ENCODE measurements around the gene MYRF. TPM values are rescaled to one million over a fixed set of nuclear protein-coding genes. Genes with fewer than 3 reads are reported as not detected.

The MYRF gene
- total RNA-seq, 1 experiment from 2014 or later: 5.1 TPM

DNA sequence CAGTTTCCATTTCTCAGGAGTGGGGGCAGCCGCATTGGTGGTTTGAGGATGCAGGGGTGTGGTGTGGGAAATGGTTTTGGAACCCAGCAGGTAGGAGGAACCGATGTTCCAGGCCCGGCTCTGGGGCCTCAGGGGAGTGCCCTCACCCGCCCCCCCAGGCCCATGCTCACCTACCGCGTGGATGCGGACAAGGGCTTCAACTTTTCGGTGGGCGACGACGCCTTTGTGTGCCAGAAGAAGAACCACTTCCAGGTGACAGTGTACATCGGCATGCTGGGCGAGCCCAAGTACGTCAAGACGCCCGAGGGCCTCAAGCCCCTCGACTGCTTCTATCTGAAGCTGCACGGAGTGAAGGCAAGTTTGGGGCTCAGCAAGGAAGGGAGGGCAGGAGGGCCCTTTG is 21.4 kb downstream of the MYRF start:
- Histone ChIP-seq H3K9ac (ENCODE audit: low read length) (no peak overlapping the region), H3F3A (ENCODE audit: low read length, unreplicated experiment) (no peaks in the 10 kb centered on the region), H3K4me2 (ENCODE audit: low read length) (no peak overlapping the region), H3K4me3 (ENCODE audit: low read length) (no peak overlapping the region), H3K4me1 (ENCODE audit: insufficient read depth, low read length) (no peaks in the 10 kb centered on the region), H3K9me2 (replicated peaks; ENCODE audit: low read length) (no peaks in the 10 kb centered on the region), H3K79me2 (ENCODE audit: low read length) (no peaks in the 10 kb centered on the region), H3K27me3 (ENCODE audit: low read length) (no peaks in the 10 kb centered on the region), H2AFZ (ENCODE audit: low read length) (no peak overlapping the region), H3K36me3 (ENCODE audit: low read depth, low read length) (no peaks in the 10 kb centered on the region), H3K9me3 (ENCODE audit: low read length) (no peaks in the 10 kb centered on the region), H4K20me1 (ENCODE audit: low read length) (no peaks in the 10 kb centered on the region), H3K27ac (ENCODE audit: low read length) (no peak overlapping the region)
- BruUV-seq (replicated peaks): no TSS peak
- no peak for TF ChIP-seq EZH2 (IDR thresholded peaks at IDR 0.05; ENCODE audit: low read length, unreplicated experiment)
- no peak for TF ChIP-seq EZH2phosphoT487 (IDR thresholded peaks at IDR 0.05; ENCODE audit: borderline replicate concordance, low read length)
- TF ChIP-seq, protein P1, sequence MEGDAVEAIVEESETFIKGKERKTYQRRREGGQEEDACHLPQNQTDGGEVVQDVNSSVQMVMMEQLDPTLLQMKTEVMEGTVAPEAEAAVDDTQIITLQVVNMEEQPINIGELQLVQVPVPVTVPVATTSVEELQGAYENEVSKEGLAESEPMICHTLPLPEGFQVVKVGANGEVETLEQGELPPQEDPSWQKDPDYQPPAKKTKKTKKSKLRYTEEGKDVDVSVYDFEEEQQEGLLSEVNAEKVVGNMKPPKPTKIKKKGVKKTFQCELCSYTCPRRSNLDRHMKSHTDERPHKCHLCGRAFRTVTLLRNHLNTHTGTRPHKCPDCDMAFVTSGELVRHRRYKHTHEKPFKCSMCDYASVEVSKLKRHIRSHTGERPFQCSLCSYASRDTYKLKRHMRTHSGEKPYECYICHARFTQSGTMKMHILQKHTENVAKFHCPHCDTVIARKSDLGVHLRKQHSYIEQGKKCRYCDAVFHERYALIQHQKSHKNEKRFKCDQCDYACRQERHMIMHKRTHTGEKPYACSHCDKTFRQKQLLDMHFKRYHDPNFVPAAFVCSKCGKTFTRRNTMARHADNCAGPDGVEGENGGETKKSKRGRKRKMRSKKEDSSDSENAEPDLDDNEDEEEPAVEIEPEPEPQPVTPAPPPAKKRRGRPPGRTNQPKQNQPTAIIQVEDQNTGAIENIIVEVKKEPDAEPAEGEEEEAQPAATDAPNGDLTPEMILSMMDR (conservative IDR thresholded peaks at IDR 0.05; ENCODE audit: low read depth, low read length): no peak
- CTCF ChIA-PET: no interaction called here
- DNase-seq (no peak), ATAC-seq (no peak)
- intact Hi-C loops (cut with micrococcal nuclease): no loop called here
- POLR2A ChIA-PET (ENCODE audit: unreplicated experiment): no interaction called here

DNA sequence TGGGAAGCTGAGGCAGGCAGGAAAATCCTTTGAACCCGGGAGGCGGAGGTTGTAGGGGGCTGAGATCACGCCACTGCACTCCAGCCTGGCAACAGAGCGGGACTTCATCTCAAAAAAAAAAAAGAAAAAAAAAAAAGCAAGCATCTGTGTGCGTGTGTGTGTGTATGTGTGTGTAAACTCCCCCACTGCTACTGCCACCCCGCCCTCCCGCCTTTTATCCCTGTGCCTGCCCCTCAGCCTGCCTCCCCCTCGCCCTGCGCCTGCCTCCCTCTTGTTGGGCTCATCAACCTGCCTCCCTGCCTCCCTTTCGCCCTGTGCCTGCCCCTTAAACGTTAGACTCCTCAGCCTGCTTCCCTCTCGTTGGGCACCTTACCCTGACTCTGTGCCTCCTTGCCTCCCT is 22.0 kb downstream of the MYRF start:
- H3K79me2 ChIP-seq (ENCODE audit: low read length): no peaks in the 10 kb centered on the region
- no peak overlapping the region for H3K4me2 ChIP-seq (ENCODE audit: low read length)
- TF ChIP-seq, protein P1 (conservative IDR thresholded peaks at IDR 0.05; ENCODE audit: low read depth, low read length): no peak
- TF ChIP-seq EZH2phosphoT487 (IDR thresholded peaks at IDR 0.05; ENCODE audit: borderline replicate concordance, low read length): no peak
- TF ChIP-seq EZH2 (IDR thresholded peaks at IDR 0.05; ENCODE audit: low read length, unreplicated experiment): no peak
- intact Hi-C loops (cut with micrococcal nuclease): no loop called here
- no peaks in the 10 kb centered on the region for H3K4me1 ChIP-seq (ENCODE audit: insufficient read depth, low read length)
- no TSS peak for BruUV-seq (replicated peaks)
- H3K9me3 ChIP-seq (ENCODE audit: low read length): no peaks in the 10 kb centered on the region
- H2AFZ ChIP-seq (ENCODE audit: low read length): no peak overlapping the region
- ATAC-seq (no peak), DNase-seq (no peak)
- CTCF ChIA-PET: no interaction called here
- no peak overlapping the region for H3K9ac ChIP-seq (ENCODE audit: low read length)
- H4K20me1 ChIP-seq (ENCODE audit: low read length): no peaks in the 10 kb centered on the region
- no peaks in the 10 kb centered on the region for H3K9me2 ChIP-seq (replicated peaks; ENCODE audit: low read length)
- H3K4me3 ChIP-seq (ENCODE audit: low read length): no peak overlapping the region
- no peaks in the 10 kb centered on the region for H3K27me3 ChIP-seq (ENCODE audit: low read length)
- no peaks in the 10 kb centered on the region for H3F3A ChIP-seq (ENCODE audit: low read length, unreplicated experiment)
- H3K27ac ChIP-seq (ENCODE audit: low read length): no peak overlapping the region
- no peaks in the 10 kb centered on the region for H3K36me3 ChIP-seq (ENCODE audit: low read depth, low read length)
- POLR2A ChIA-PET (ENCODE audit: unreplicated experiment): no interaction called here

DNA sequence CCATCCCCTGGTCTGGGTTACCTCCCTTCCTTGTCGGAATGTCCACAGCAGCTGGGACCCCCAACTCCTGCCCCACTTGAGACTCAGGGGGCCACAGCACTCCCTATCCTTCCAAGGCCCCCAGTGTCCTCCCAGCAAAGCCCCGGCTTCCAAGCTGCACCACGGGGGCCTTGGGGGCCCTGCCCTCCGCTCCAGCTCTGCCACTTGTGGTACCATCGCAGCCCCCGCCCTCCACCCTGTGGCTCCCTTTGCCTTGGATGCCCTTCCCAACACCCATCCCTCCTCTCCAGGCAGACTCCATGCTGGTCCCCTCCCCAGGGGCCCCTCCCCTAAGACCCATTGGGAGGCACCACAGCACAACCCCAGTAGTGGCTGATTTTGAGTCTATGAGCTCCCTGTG is 22.7 kb downstream of the MYRF start:
- Histone ChIP-seq H3K4me3 (ENCODE audit: low read length) (no peak overlapping the region), H4K20me1 (ENCODE audit: low read length) (no peaks in the 10 kb centered on the region), H3F3A (ENCODE audit: low read length, unreplicated experiment) (no peaks in the 10 kb centered on the region), H3K9me2 (replicated peaks; ENCODE audit: low read length) (no peaks in the 10 kb centered on the region), H3K27me3 (ENCODE audit: low read length) (no peaks in the 10 kb centered on the region), H3K27ac (ENCODE audit: low read length) (no peak overlapping the region), H3K9ac (ENCODE audit: low read length) (no peak overlapping the region), H2AFZ (ENCODE audit: low read length) (no peak overlapping the region), H3K9me3 (ENCODE audit: low read length) (no peaks in the 10 kb centered on the region), H3K4me2 (ENCODE audit: low read length) (no peak overlapping the region), H3K4me1 (ENCODE audit: insufficient read depth, low read length) (no peaks in the 10 kb centered on the region), H3K36me3 (ENCODE audit: low read depth, low read length) (no peaks in the 10 kb centered on the region), H3K79me2 (ENCODE audit: low read length) (no peaks in the 10 kb centered on the region)
- DNase-seq (no peak), ATAC-seq (no peak)
- ChIA-PET POLR2A (ENCODE audit: unreplicated experiment) (no interaction called here), CTCF (no interaction called here)
- TF ChIP-seq EZH2 (IDR thresholded peaks at IDR 0.05; ENCODE audit: low read length, unreplicated experiment) (no peak), EZH2phosphoT487 (IDR thresholded peaks at IDR 0.05; ENCODE audit: borderline replicate concordance, low read length) (no peak)
- TF ChIP-seq, protein P1 (conservative IDR thresholded peaks at IDR 0.05; ENCODE audit: low read depth, low read length): no peak
- intact Hi-C loops (cut with micrococcal nuclease): no loop called here
- no TSS peak for BruUV-seq (replicated peaks)

Measured in PC-3 (cell line).